ENCODE results near the gene GALNT14.

GALNT14 gene

GRCh38 chr2:31087491-31087890 lies 50.7 kb downstream of the GALNT14 start:
- no peak for DNase-seq
- Mint-ChIP-seq H3K27me3 (no peaks in the 10 kb centered on the region), H3K36me3 (no peaks in the 10 kb centered on the region), H3K27ac (no peak overlapping the region), H3K9me3 (no peaks in the 10 kb centered on the region), H3K4me1 (no peaks in the 10 kb centered on the region), H3K4me3 (no peak overlapping the region)
- no peak for ATAC-seq (replicated peaks)

DNA sequence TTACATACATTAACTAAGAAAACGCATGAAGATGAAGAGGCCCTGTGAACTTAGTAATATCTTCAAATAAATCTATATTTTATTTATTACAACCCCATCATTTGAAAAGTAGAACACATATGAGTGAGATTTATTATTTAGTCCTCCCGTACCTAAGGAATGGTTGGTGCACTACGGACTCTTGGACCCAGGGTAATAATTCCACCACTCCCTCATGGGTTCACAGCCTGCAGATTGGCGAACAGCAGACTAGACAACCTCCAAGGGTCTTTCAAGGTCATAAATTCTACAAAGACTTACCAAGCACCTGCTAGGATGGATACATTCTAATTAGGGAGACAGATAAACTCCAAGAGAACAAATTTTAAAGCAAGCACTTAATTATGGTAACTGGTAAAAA lies 51.6 kb downstream of the GALNT14 start:
- H3K4me3 Mint-ChIP-seq = no peak overlapping the region
- no peak overlapping the region for H3K27ac Mint-ChIP-seq
- H3K4me1 Mint-ChIP-seq = no peaks in the 10 kb centered on the region
- ATAC-seq (replicated peaks) (no peak), DNase-seq (no peak)
- H3K27me3 Mint-ChIP-seq = no peaks in the 10 kb centered on the region
- H3K36me3 Mint-ChIP-seq = no peaks in the 10 kb centered on the region
- no peaks in the 10 kb centered on the region for H3K9me3 Mint-ChIP-seq

GRCh38 chr2:31083234-31083993 lies 54.8 kb downstream of the GALNT14 start:
- Mint-ChIP-seq H3K9me3 (no peaks in the 10 kb centered on the region), H3K27ac (no peak overlapping the region), H3K4me3 (no peak overlapping the region), H3K27me3 (no peaks in the 10 kb centered on the region), H3K36me3 (no peaks in the 10 kb centered on the region), H3K4me1 (no peaks in the 10 kb centered on the region)
- DNase-seq (no peak), ATAC-seq (replicated peaks) (no peak)

DNA sequence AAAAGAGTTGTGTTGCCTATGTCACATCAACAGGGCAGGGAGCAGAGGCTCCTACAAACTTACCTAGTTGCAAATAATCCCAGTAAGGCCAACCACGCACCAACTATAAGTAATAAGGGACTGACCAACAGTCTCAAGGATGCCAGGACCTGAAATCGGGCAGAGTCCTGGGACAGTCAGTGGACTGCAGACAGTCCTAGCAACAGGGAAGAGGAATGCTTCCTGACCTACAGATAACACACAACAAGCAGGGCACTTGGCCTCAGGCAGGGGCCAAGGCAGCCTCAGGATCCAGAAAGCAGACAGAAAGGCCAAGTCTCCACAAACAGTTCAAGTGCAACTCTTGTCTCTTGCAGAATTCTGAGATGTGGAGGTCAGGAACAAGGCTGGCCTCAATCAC lies 56.2 kb downstream of the GALNT14 start:
- H3K36me3 Mint-ChIP-seq = no peaks in the 10 kb centered on the region
- no peak overlapping the region for H3K4me3 Mint-ChIP-seq
- H3K27ac Mint-ChIP-seq = no peak overlapping the region
- DNase-seq = no peak
- no peaks in the 10 kb centered on the region for H3K9me3 Mint-ChIP-seq
- no peaks in the 10 kb centered on the region for H3K4me1 Mint-ChIP-seq
- no peak for ATAC-seq (replicated peaks)
- no peaks in the 10 kb centered on the region for H3K27me3 Mint-ChIP-seq

- ATAC-seq (replicated peaks) = no peak
- Mint-ChIP-seq H3K4me3 (no peak overlapping the region), H3K4me1 (no peaks in the 10 kb centered on the region), H3K36me3 (no peaks in the 10 kb centered on the region), H3K9me3 (no peaks in the 10 kb centered on the region), H3K27ac (no peak overlapping the region), H3K27me3 (no peaks in the 10 kb centered on the region)
- no peak for DNase-seq
Measured at GRCh38 chr2:31081492-31081891, 56.7 kb downstream of the GALNT14 start.

DNA sequence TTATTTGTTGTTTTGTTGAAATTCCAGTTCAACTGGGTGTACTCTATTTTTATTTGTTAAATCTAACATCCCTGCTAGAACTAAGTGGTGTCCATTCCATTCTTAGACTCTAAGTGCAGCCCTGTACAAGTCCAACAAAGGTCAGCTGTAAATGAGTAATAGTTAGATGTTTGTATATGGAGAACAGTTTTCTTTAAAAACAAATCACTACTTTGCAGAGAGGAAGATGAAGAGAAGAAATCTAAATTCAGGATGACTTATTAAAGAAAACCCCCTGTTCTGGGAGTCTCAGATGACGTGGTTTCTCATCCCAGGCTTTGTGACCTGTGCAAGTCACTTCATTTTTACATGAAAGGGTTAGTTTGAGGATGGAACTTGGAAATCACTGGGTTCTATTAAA lies 57.9 kb downstream of the GALNT14 start:
- Mint-ChIP-seq H3K27ac (no peak overlapping the region), H3K4me3 (no peak overlapping the region)
- no peak for DNase-seq

DNA sequence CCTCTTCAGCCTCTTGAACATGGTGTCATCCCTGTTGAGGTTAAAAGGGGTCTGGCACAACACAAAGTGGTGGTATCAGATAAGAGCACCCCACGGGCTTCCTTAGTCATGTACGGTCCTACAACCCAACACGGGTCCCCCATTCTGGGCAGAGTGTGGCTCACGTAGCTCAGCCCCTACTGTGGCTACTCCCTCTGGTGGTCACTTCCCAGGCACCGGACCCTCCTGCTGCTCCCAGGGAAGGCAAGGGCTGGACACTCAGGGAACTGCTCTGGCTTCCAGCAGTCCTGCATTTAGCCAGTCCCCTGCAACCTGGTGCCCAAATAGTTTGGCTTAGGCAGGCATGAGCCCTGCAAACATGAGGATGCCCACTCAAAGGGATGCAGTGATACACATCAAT lies 58.6 kb downstream of the GALNT14 start:
- no peak overlapping the region for H3K4me3 Mint-ChIP-seq
- H3K9me3 Mint-ChIP-seq = no peaks in the 10 kb centered on the region
- DNase-seq (no peak), ATAC-seq (replicated peaks) (no peak)
- no peaks in the 10 kb centered on the region for H3K27me3 Mint-ChIP-seq
- H3K4me1 Mint-ChIP-seq = no peaks in the 10 kb centered on the region
- no peaks in the 10 kb centered on the region for H3K36me3 Mint-ChIP-seq
- H3K27ac Mint-ChIP-seq = no peak overlapping the region

More for the DNA sequence above, 57.9 kb downstream of the GALNT14 start:
- no peaks in the 10 kb centered on the region for H3K36me3 Mint-ChIP-seq
- H3K27me3 Mint-ChIP-seq = no peaks in the 10 kb centered on the region
- no peaks in the 10 kb centered on the region for H3K4me1 Mint-ChIP-seq
- no peaks in the 10 kb centered on the region for H3K9me3 Mint-ChIP-seq
- no peak for ATAC-seq (replicated peaks)

DNA sequence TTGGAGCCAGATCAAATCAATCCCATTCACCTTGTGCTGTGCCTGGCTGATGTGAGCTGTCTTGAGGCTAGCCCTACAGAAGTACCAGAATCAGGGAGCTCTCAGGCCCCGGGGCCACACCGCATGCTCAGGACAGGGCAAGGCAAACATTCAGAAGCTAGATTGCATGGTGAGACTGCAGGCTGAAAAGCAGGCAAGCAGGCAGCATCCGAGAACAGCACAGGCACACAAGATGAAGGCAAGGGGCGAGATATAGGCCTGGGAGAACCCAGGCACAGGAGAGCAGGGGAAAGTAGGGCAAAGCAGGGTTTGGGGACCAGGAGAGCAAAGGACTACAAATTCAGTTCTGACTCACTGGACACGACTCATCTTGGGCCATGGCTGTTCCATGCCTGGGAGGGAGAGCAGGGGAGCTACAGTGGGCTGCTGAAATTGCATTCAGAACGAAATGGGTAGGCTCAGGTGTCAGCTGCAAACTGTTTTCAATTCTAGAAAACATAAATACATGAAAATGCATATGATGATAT lies 59.6 kb downstream of the GALNT14 start:
- H3K4me1 Mint-ChIP-seq = no peaks in the 10 kb centered on the region
- no peak for ATAC-seq (replicated peaks)
- H3K27me3 Mint-ChIP-seq = no peaks in the 10 kb centered on the region
- no peak for DNase-seq
- H3K27ac Mint-ChIP-seq = no peak overlapping the region
- H3K4me3 Mint-ChIP-seq = no peak overlapping the region
- H3K36me3 Mint-ChIP-seq = no peaks in the 10 kb centered on the region
- no peaks in the 10 kb centered on the region for H3K9me3 Mint-ChIP-seq

- Mint-ChIP-seq H3K27me3 (no peaks in the 10 kb centered on the region), H3K4me1 (no peaks in the 10 kb centered on the region), H3K27ac (no peak overlapping the region), H3K36me3 (no peaks in the 10 kb centered on the region), H3K9me3 (no peaks in the 10 kb centered on the region), H3K4me3 (no peak overlapping the region)
- ATAC-seq (replicated peaks) (no peak), DNase-seq (no peak)
Measured at GRCh38 chr2:31078011-31078410, 60.2 kb downstream of the GALNT14 start.

DNA sequence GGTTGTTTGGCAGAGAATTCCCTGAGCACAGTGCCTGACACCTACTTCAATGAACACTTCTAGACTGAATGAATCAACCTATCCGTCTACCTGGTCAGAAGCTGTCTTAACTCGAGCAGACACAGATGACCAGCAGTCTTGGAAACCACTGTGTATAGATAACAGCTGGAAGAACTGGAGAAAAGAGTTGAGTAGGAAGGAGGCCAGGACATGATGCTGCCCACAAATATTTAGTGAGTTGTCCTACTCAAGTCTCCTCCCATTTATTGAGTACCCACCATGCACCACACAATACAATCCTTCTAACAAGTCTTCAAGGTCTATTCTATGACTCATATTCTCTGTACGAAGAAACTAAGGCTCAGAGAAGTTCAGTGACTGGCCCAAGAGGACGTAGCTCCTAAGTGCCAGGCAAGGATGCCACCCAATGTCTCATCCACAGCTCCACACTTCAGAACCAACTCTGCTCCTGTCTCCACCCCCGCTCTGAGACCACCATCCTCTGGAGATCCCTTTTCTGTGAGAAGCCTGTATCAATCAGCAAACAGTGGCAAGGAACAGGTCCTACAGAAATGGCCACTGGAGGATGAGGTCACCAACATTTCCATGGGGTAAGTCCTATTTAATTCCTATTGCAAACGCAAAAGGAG lies 62.2 kb downstream of the GALNT14 start:
- Mint-ChIP-seq H3K4me1 (no peaks in the 10 kb centered on the region), H3K4me3 (no peak overlapping the region), H3K36me3 (no peaks in the 10 kb centered on the region), H3K9me3 (no peaks in the 10 kb centered on the region), H3K27ac (no peak overlapping the region), H3K27me3 (no peaks in the 10 kb centered on the region)
- ATAC-seq (replicated peaks) (no peak), DNase-seq (no peak)

- Mint-ChIP-seq H3K36me3 (no peaks in the 10 kb centered on the region), H3K27ac (no peak overlapping the region), H3K4me1 (no peaks in the 10 kb centered on the region), H3K9me3 (no peaks in the 10 kb centered on the region), H3K4me3 (no peak overlapping the region), H3K27me3 (no peaks in the 10 kb centered on the region)
- no peak for DNase-seq
- no peak for ATAC-seq (replicated peaks)
Measured at GRCh38 chr2:31075431-31075830, 62.8 kb downstream of the GALNT14 start.

DNA sequence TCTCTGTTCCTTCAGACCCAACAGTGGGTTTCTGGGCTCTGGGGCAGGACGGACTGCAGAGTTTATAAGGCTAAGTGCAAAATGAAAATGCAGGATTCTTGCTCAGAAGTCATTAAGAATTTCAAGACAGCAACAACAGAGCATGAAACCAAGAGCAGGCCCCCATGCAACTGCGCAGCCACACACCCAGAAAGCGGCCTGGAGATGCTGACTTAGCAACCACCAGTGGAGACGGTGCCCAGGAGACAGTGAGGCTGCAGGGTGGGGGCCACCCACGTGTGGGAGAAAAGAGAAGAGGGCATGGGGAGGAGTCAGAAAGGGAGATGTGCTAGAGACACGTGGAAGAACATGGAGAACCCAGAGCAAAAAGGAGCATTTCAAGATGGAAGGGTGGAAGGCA lies 66.5 kb downstream of the GALNT14 start:
- H3K36me3 Mint-ChIP-seq = no peaks in the 10 kb centered on the region
- no peak for DNase-seq
- no peaks in the 10 kb centered on the region for H3K4me1 Mint-ChIP-seq
- H3K9me3 Mint-ChIP-seq = no peaks in the 10 kb centered on the region
- H3K4me3 Mint-ChIP-seq = no peak overlapping the region
- no peak for ATAC-seq (replicated peaks)
- H3K27ac Mint-ChIP-seq = no peak overlapping the region
- no peaks in the 10 kb centered on the region for H3K27me3 Mint-ChIP-seq

DNA sequence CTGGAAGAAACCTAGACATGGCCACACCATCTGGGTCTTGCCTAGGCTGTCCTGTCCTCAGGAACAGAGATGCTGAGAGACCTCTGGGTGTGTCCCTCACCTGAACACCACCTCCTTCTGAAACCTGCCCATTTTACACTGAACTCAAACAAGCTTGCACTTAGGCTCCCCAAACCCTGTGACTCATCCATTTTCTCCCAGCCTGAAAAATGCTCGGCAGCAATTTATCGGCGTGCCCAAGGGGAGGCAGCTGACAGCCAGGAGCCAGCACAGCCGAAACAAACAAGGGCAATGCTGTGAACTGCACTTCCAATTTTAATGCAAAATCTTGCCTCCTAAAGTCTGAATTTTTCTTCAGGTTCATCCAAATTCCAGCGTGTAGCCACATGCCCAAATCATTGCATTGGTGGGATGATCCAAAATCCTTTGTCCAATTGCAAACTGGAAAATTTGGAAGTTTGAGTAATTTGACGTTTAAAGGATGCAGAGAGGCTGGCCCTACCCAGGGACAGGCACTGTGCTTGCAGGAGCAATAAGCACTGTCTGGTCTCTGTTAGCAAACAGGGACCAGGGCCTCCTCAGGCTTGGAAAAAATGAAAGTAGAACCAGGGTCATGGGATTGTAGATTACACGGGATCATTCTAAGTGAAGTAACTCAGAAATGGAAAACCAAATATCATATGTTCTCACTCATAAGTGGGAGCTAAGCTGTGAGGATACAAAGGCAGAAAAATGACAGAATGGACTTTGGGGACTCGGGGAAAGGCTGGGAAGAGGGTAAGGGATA lies 67.7 kb downstream of the GALNT14 start:
- ATAC-seq (replicated peaks) (no peak), DNase-seq (no peak)
- H3K9me3 Mint-ChIP-seq = no peaks in the 10 kb centered on the region
- H3K27ac Mint-ChIP-seq = no peak overlapping the region
- H3K27me3 Mint-ChIP-seq = no peaks in the 10 kb centered on the region
- no peak overlapping the region for H3K4me3 Mint-ChIP-seq
- no peaks in the 10 kb centered on the region for H3K36me3 Mint-ChIP-seq
- H3K4me1 Mint-ChIP-seq = no peaks in the 10 kb centered on the region

DNA sequence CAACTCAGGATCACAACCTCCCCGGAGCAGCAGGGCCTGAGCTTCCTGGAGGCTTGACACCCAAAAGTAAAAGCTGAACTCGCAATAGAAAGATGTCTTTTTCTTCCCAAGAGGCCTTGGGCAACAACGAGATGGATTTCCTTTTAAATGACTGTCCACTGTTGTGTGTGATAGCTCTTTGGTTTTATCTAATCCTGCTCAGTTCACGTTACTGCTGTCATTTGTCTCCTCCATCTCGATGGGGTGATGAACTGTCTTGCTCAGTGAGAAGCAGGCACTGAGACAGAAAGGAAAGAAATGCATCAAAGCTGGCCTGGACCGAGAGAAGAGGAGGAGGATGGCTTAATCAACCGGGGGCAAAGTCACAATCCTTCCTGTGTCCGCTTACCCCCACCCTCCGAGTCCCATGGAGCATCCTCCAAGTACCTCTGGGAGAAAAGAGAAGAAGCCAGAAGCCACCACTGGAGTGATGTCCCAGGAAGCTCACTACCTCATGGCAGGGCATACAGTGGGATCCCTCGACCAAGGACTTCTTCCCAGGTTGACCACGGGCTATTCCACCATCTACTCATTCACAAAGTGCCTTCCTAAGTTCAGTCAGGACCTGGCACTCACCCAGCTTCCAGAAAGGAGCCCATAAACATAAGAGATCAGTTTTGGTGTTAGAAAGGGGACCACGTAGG lies 68.5 kb downstream of the GALNT14 start:
- no peaks in the 10 kb centered on the region for H3K9me3 Mint-ChIP-seq
- no peak overlapping the region for H3K27ac Mint-ChIP-seq
- DNase-seq (no peak), ATAC-seq (replicated peaks) (no peak)
- no peak overlapping the region for H3K4me3 Mint-ChIP-seq
- no peaks in the 10 kb centered on the region for H3K27me3 Mint-ChIP-seq
- H3K4me1 Mint-ChIP-seq = no peaks in the 10 kb centered on the region
- no peaks in the 10 kb centered on the region for H3K36me3 Mint-ChIP-seq

All from stimulated activated naive B cell treated with anti-CD40 and anti-IgM and Interleukin-4, amounts not matched to agents 10 μg/mL and 1 μg/mL and 100 μg/mL, for 72 hours (primary cell).